GM12891 (cell line): Measurements from ENCODE around the gene TRPM3.

ENCODE experiments used
- POLR2A ChIP-seq: IDR thresholded peaks from 2 replicates; pipeline ENCODE4 v1.6.1; 2011; ENCODE audit warnings: low read depth, low read length, control low read depth
- POLR2AphosphoS5 ChIP-seq: IDR thresholded peaks from 2 replicates; pipeline ENCODE4 v1.6.1; 2011; ENCODE audit warnings: low read depth, low read length, control low read depth
- SPI1 ChIP-seq: IDR thresholded peaks from 2 replicates; pipeline ENCODE4 v1.6.1; 2011; ENCODE audit warnings: low read depth, low read length, control low read depth
- TAF1 ChIP-seq: IDR thresholded peaks from 2 replicates; pipeline ENCODE4 v1.6.1; 2011; ENCODE audit warnings: low read depth, low read length, control low read depth

GRCh38 chr9:71094708-71095251 is 26.6 kb downstream of the TRPM3 start:
- no peak for TF ChIP-seq POLR2A
- TF ChIP-seq TAF1 = no peak
- TF ChIP-seq POLR2AphosphoS5 = no peak
- no peak for TF ChIP-seq SPI1
